Measurements from ENCODE around the gene GRIN2C.

- TF ChIP-seq, protein P1, sequence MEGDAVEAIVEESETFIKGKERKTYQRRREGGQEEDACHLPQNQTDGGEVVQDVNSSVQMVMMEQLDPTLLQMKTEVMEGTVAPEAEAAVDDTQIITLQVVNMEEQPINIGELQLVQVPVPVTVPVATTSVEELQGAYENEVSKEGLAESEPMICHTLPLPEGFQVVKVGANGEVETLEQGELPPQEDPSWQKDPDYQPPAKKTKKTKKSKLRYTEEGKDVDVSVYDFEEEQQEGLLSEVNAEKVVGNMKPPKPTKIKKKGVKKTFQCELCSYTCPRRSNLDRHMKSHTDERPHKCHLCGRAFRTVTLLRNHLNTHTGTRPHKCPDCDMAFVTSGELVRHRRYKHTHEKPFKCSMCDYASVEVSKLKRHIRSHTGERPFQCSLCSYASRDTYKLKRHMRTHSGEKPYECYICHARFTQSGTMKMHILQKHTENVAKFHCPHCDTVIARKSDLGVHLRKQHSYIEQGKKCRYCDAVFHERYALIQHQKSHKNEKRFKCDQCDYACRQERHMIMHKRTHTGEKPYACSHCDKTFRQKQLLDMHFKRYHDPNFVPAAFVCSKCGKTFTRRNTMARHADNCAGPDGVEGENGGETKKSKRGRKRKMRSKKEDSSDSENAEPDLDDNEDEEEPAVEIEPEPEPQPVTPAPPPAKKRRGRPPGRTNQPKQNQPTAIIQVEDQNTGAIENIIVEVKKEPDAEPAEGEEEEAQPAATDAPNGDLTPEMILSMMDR (IDR thresholded peaks at IDR 0.05), result no peak
- no peak for TF ChIP-seq EP300 (IDR thresholded peaks at IDR 0.05)
Measured at GRCh38 chr17:74808714-74809430, 50.8 kb downstream of the GRIN2C start.
